ENCODE results near the gene HS3ST4.

- TF ChIP-seq, protein P1, sequence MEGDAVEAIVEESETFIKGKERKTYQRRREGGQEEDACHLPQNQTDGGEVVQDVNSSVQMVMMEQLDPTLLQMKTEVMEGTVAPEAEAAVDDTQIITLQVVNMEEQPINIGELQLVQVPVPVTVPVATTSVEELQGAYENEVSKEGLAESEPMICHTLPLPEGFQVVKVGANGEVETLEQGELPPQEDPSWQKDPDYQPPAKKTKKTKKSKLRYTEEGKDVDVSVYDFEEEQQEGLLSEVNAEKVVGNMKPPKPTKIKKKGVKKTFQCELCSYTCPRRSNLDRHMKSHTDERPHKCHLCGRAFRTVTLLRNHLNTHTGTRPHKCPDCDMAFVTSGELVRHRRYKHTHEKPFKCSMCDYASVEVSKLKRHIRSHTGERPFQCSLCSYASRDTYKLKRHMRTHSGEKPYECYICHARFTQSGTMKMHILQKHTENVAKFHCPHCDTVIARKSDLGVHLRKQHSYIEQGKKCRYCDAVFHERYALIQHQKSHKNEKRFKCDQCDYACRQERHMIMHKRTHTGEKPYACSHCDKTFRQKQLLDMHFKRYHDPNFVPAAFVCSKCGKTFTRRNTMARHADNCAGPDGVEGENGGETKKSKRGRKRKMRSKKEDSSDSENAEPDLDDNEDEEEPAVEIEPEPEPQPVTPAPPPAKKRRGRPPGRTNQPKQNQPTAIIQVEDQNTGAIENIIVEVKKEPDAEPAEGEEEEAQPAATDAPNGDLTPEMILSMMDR (IDR thresholded peaks at IDR 0.05 in 2 of 3, conservative IDR thresholded peaks at IDR 0.05 in 1 of 3; ENCODE audit: borderline replicate concordance in 1 of 3, insufficient read depth in 1 of 3, low read depth in 2 of 3, low read length in 2 of 3), result no peak
- TF ChIP-seq EZH2 (IDR thresholded peaks at IDR 0.05), result no peak
These were observed 222.7 kb downstream of the HS3ST4 start for GRCh38 chr16:25914357-25914962.

Measured in HCT116 (cell line).